GM21786 (cell line): ENCODE data around the gene MECP2.

Experiments used
- ATAC-seq: cut with Tn5 transposase; IDR thresholded peaks from one replicate; pipeline ENCODE4 v1.9.1; 2021; ENCODE audit not compliant: unreplicated experiment

MECP2 gene

GRCh38 chrX:154019061-154019621 lies 78.4 kb downstream of the MECP2 start:
- ATAC-seq, result peak; percentile 12

- ATAC-seq, result no peak
Measured at GRCh38 chrX:154018518-154019060, 78.9 kb downstream of the MECP2 start.

GRCh38 chrX:154017766-154018517 lies 79.6 kb downstream of the MECP2 start:
- no peak for ATAC-seq

GRCh38 chrX:154016366-154017076 lies 81.0 kb downstream of the MECP2 start:
- ATAC-seq, result no peak

- no peak for ATAC-seq
Measured at GRCh38 chrX:154015581-154016264, 81.8 kb downstream of the MECP2 start.

- ATAC-seq, result no peak
Measured at GRCh38 chrX:154014429-154015380, 82.8 kb downstream of the MECP2 start.

- no peak for ATAC-seq
Measured at GRCh38 chrX:154013614-154014360, 83.7 kb downstream of the MECP2 start.

- no peak for ATAC-seq
Measured at GRCh38 chrX:154013001-154013421, 84.5 kb downstream of the MECP2 start.

GRCh38 chrX:154012336-154012991 lies 85.1 kb downstream of the MECP2 start:
- ATAC-seq, result no peak

- ATAC-seq, result no peak
Measured at GRCh38 chrX:154011376-154012335, 85.9 kb downstream of the MECP2 start.

- no peak for ATAC-seq
Measured at GRCh38 chrX:154010330-154011087, 87.0 kb downstream of the MECP2 start.

- ATAC-seq, result no peak
Measured at GRCh38 chrX:154008521-154008920, 89.0 kb downstream of the MECP2 start.

GRCh38 chrX:154006947-154007346 lies 90.6 kb downstream of the MECP2 start:
- no peak for ATAC-seq

- ATAC-seq, result no peak
Measured at GRCh38 chrX:154004315-154004714, 93.2 kb downstream of the MECP2 start.

- peak; percentile 62 for ATAC-seq
Measured at GRCh38 chrX:154002215-154002719, 95.2 kb downstream of the MECP2 start.

- no peak for ATAC-seq
Measured at GRCh38 chrX:154000051-154000450, 97.5 kb downstream of the MECP2 start.
